Mucosa of descending colon (tissue), 3 donors: ENCODE measurements around the gene DNAJA4. TPM values are rescaled to one million over a fixed set of nuclear protein-coding genes. Genes with fewer than 3 reads are reported as not detected.

Source experiments
- ATAC-seq: fragments of 200-7000 bp; cut with Tn5 transposase; one replicate; pipeline ENCODE4 v1.9.1; 2020; ENCODE audit warnings: mild to moderate bottlenecking, moderate library complexity
- DNase-seq, 3 donors: peaks; one replicate each; pipeline ENCODE4 v3.0.0-alpha.2; 2020
- H3K36me3 ChIP-seq: fragments of 200-600 bp; one replicate; pipeline ENCODE4 v1.8.0; 2021; ENCODE audit warnings: low read depth, mild to moderate bottlenecking
- H3K4me1 ChIP-seq: fragments of 200-600 bp; one replicate; pipeline ENCODE4 v1.8.0; 2021; ENCODE audit warnings: low read depth, mild to moderate bottlenecking
- H3K4me3 ChIP-seq: fragments of 200-600 bp; one replicate; pipeline ENCODE4 v1.8.0; 2021; ENCODE audit warnings: mild to moderate bottlenecking
- H3K9me3 ChIP-seq: fragments of 200-600 bp; one replicate; pipeline ENCODE4 v1.8.0; 2021; ENCODE audit warnings: mild to moderate bottlenecking
- CTCF ChIP-seq: fragments of 200-600 bp; IDR thresholded peaks from one replicate; pipeline ENCODE4 v1.8.0; 2022; ENCODE audit warnings: antibody characterized with exemption, mild to moderate bottlenecking
- intact Hi-C, 2 donors: fragments of 100-400 bp; cut with DNase I in 1 of 2; cut with micrococcal nuclease in 1 of 2; formaldehyde crosslinking; loops; one replicate each; pipeline versions ENCODE4 v1.11.0 to v1.11.1; 2022; cut with DNase I, micrococcal nuclease
- total RNA-seq, 3 donors: library from RNA; stranded (reverse); fragmentation: NEBNext Ultra II Directional in 2 of 3; extraction: Animal tissue kit (Norgen Biotek cat#: 25700) in 2 of 3; gene quantifications; one replicate each; pipeline versions ENCODE4 v1.2.1 to v1.2.4, GENCODE V29; 2021 to 2023
- donor health status: DM: no; HTN: no; CAD: no; lungs with moderate emphysema.
- donor health status: DM: no; HTN: no; CAD: no.
- donor health status: DM: no; HTN: yes; CAD: no.

DNAJA4 gene
- total RNA-seq, 3 donors from 2014 or later: 33.8 to 52.8 (median 43.5) TPM

- Histone ChIP-seq H3K36me3 (no peaks in the 10 kb centered on the region), H3K4me1 (peaks cover 4% of the 10 kb centered on the region), H3K9me3 (no peaks in the 10 kb centered on the region), H3K4me3 (no peak overlapping the region)
- ATAC-seq (no peak), DNase-seq (no peak)
- TF ChIP-seq CTCF: no peak
- intact Hi-C loops: no loop called here
Measured at GRCh38 chr15:78292219-78292618, 27.9 kb downstream of the DNAJA4 start.

DNA sequence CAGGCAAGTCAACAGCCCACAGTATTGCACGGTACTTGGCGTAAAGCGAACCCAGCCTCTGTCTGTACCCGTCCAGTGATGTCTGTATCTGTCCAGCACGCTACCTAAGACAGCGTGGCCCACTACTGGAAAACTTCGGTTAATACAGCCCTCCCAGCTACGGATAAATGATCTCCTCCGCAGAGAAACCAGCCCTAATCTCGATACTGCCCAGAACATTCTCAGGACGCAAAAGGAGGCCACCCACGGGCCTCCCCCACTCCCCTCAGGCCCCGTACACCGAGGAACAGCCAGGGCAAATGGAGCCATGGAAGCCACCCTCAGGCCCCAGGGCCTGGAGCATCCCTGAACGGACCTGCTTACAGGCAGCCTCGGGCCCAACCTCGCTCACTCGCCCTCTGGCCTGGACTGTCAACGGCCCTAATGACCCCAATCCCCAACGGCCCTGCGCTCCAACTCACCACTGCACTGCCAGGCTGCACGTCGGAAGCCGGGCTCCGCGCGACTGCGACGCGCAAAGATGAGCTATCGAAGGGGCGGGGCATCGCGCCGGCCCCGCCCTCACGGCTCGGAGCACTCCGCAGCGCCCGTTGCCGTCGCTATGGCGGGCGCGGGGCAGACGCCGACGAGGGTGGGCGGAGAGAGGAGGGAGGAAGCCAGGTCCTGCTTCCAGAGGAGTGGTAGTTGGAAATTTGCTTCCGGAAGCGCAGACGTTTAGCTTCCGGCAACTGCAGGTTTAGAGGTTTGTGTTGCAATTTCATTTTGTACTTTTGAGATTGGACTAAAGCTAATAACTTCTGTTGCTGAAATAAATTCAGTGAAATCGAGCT is 35.0 kb downstream of the DNAJA4 start, which contains the start of gene SKIC8:
TSS of gene SKIC8 (minus strand) at position 509 of the 830 bp plus-strand sequence. CDS start 3,923 bp downstream, outside the sequence.
- Histone ChIP-seq H3K4me3 (peak within 1 kb of the TSS; percentile 52), H3K9me3 (no peaks in the 10 kb centered on the region), H3K36me3 (no peaks in the 10 kb centered on the region), H3K4me1 (peaks cover 10% of the 10 kb centered on the region)
- DNase-seq: peak; percentile 93 to 96 (median 95)
- TF ChIP-seq CTCF: no peak
- ATAC-seq: peak; percentile 100
- intact Hi-C loops: no loop called here

DNA sequence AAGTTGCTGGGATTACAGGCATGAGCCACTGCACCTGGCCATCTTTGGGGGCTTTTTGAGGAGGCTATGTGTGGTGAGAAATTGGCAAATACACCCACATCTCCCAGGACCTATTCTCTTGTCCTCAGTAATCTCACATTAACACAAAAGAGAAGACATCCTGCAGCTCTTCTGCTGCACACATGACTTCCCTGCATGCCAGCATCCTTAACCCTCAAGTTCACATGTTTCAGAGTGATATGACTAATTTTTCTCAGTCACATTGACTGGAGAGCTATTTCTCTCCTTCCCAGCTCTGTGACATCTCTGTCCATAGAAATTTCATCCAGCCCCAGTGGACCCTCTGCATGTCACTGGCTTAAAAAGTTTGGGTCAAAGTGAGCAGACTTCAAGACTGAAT is 37.0 kb downstream of the DNAJA4 start:
- no peaks in the 10 kb centered on the region for H3K9me3 ChIP-seq
- intact Hi-C loops: loop anchor here in 1 of 2 donors (10.0 kb wide), 1 partner anchor 183 kb away; no protein-coding TSS in a partner anchor
- no peak for TF ChIP-seq CTCF
- no peaks in the 10 kb centered on the region for H3K36me3 ChIP-seq
- no peak for DNase-seq
- no peak overlapping the region for H3K4me3 ChIP-seq
- peaks cover 5% of the 10 kb centered on the region for H3K4me1 ChIP-seq
- ATAC-seq: no peak

DNA sequence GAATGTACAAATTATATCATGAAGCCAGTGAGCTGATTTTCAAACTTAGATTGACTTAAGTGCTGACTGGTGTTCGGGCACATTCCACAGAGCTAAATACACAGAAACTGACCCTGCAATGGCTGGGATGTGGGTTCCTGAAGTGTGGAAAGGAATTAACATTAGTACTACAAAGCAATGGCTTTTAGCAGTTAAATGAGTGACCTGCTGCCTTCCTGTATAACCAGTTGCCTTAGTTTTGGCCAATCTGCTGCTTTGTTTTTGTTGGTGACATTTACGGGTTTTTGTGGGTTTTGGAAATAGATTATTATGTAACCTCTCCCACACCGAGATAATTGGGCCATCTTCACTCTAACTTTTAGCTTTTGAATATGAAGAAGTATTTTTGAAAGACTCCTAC is 37.5 kb downstream of the DNAJA4 start:
- ATAC-seq: no peak
- intact Hi-C loops: loop anchor here in 1 of 2 donors (10.0 kb wide), 1 partner anchor 183 kb away; no protein-coding TSS in a partner anchor
- H3K9me3 ChIP-seq: no peaks in the 10 kb centered on the region
- no peak for DNase-seq
- no peak overlapping the region for H3K4me3 ChIP-seq
- no peak for TF ChIP-seq CTCF
- H3K4me1 ChIP-seq: peaks cover 5% of the 10 kb centered on the region
- H3K36me3 ChIP-seq: no peaks in the 10 kb centered on the region

DNA sequence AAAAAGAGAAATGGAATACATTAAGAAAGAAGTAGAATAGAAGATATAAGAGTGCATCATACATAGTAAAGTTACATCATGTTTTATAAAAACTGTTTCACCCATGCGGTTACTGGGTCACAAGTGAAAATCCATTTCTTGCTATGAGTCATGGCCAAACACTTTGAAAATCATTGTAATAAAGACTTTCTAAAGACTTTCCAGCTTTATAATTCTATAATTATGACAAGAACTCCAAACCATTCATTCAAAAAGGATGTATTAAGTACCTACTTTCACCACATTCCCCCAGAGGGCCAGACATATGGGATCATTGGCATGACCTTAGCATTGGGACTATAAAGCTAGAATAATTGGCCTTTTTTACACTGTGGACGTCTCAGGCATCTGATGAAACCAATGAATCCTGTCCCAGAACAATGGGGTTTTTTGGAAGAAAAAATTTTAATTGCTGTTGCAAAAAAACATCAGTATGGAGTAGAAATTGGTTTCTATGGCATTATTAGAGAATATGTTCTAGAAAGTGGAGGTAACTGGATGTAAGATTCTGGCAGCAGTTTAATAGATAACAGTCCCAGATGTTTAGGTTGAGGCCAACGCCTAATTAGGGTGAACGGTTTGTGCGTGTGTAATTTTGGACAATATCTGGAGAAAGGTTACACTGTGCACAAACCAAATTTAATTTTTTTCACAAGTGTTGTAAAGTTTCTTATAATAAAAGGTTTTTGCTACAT is 38.4 kb downstream of the DNAJA4 start:
- intact Hi-C loops: loop anchor here in 1 of 2 donors (10.0 kb wide), 1 partner anchor 182 kb away; no protein-coding TSS in a partner anchor

More for the DNA sequence above, 38.4 kb downstream of the DNAJA4 start:
- DNase-seq (no peak), ATAC-seq (no peak)
- Histone ChIP-seq H3K4me1 (peaks cover 5% of the 10 kb centered on the region), H3K9me3 (no peaks in the 10 kb centered on the region), H3K36me3 (no peaks in the 10 kb centered on the region), H3K4me3 (no peak overlapping the region)
- no peak for TF ChIP-seq CTCF
